ENCODE measurements around the gene AVL9.
"Not testable (repeated sequence)": the region's sequence is repeated elsewhere in the genome, so short reads cannot be mapped to it uniquely, and the experiment has no call there.

The AVL9 gene

GRCh38 chr7:32495298-32496051 lies at the start of gene AVL9:
TSS of gene AVL9 (plus strand) at chr7:32495489. CDS start at chr7:32495710, 221 bp downstream.
- WGBS (ENCODE audit: insufficient coverage, insufficient read length), result no CpG with 5 or more reads among the region's 67 CpGs
- peak; percentile 75 for DNase-seq (ENCODE audit: low read depth, low spot score)
- Histone ChIP-seq H3K27ac (ENCODE audit: low read length) (no peak within 1 kb of the TSS), H3K4me3 (ENCODE audit: low read length) (peak within 1 kb of the TSS; percentile 100), H3K36me3 (ENCODE audit: control insufficient read depth, insufficient read depth, low read length) (no peaks in the 10 kb centered on the region), H3K9me3 (ENCODE audit: control insufficient read depth, insufficient read depth, low read length) (no peaks in the 10 kb centered on the region), H3K27me3 (ENCODE audit: control insufficient read depth, insufficient read depth, low read length) (no peaks in the 10 kb centered on the region), H3K4me1 (ENCODE audit: control insufficient read depth, insufficient read depth, low read length) (no peaks in the 10 kb centered on the region)

DNA sequence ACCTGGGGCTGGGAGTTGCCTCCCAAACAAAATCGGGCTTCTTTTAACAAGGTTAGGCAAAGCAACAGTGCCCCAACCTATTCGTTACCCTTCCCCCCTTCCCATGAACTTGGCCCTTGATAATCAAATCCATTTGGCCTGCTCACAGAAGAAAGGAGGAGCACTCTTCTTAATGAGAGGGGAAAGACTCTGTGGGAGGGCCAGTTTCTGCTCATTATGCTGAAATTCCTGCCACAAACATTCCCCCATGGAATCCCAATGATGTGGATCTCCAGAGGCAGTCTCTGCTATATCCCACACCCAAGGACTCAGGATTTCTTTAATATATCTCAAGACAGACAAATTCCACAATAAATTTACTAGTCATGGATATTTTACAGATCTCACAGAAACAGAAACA lies 48.1 kb upstream of the AVL9 start:
- Histone ChIP-seq H3K9me3 (ENCODE audit: control insufficient read depth, insufficient read depth, low read length) (no peaks in the 10 kb centered on the region), H3K36me3 (ENCODE audit: control insufficient read depth, insufficient read depth, low read length) (no peaks in the 10 kb centered on the region), H3K4me3 (ENCODE audit: low read length) (no peak overlapping the region), H3K27me3 (ENCODE audit: control insufficient read depth, insufficient read depth, low read length) (no peaks in the 10 kb centered on the region), H3K27ac (ENCODE audit: low read length) (no peak overlapping the region), H3K4me1 (ENCODE audit: control insufficient read depth, insufficient read depth, low read length) (no peaks in the 10 kb centered on the region)
- no CpG with 5 or more reads among the region's 2 CpGs for WGBS (ENCODE audit: insufficient coverage, insufficient read length)
- no peak for DNase-seq (ENCODE audit: low read depth, low spot score)

GRCh38 chr7:32453341-32454011 lies 41.8 kb upstream of the AVL9 start:
- WGBS (ENCODE audit: insufficient coverage, insufficient read length), result no CpG with 5 or more reads among the region's 8 CpGs
- Histone ChIP-seq H3K4me1 (ENCODE audit: control insufficient read depth, insufficient read depth, low read length) (no peaks in the 10 kb centered on the region), H3K27me3 (ENCODE audit: control insufficient read depth, insufficient read depth, low read length) (no peaks in the 10 kb centered on the region), H3K9me3 (ENCODE audit: control insufficient read depth, insufficient read depth, low read length) (no peaks in the 10 kb centered on the region; the same call in 1 of the 2 replicates), H3K27ac (ENCODE audit: low read length) (no peak overlapping the region), H3K4me3 (ENCODE audit: low read length) (no peak overlapping the region), H3K36me3 (ENCODE audit: control insufficient read depth, insufficient read depth, low read length) (no peaks in the 10 kb centered on the region; the same call in 1 of the 2 replicates)
- DNase-seq (ENCODE audit: low read depth, low spot score), result no peak

- H3K9me3 ChIP-seq (ENCODE audit: control insufficient read depth, insufficient read depth, low read length), result no peaks in the 10 kb centered on the region; the same call in 1 of the 2 replicates
- no peak for DNase-seq (ENCODE audit: low read depth, low spot score)
- WGBS (ENCODE audit: insufficient coverage, insufficient read length), result no CpG with 5 or more reads among the region's 3 CpGs
Observed at GRCh38 chr7:32458025-32458424, 37.3 kb upstream of the AVL9 start.

GRCh38 chr7:32459788-32460187 lies 35.5 kb upstream of the AVL9 start:
- DNase-seq (ENCODE audit: low read depth, low spot score), result no peak
- peaks cover 1% of the 10 kb centered on the region; the same call in 1 of the 2 replicates for H3K4me1 ChIP-seq (ENCODE audit: control insufficient read depth, insufficient read depth, low read length)
- no peak overlapping the region for H3K4me3 ChIP-seq (ENCODE audit: low read length)
- no CpG with 5 or more reads among the region's 2 CpGs for WGBS (ENCODE audit: insufficient coverage, insufficient read length)
- H3K36me3 ChIP-seq (ENCODE audit: control insufficient read depth, insufficient read depth, low read length), result no peaks in the 10 kb centered on the region; the same call in 1 of the 2 replicates
- H3K9me3 ChIP-seq (ENCODE audit: control insufficient read depth, insufficient read depth, low read length), result no peaks in the 10 kb centered on the region; the same call in 1 of the 2 replicates
- no peak overlapping the region for H3K27ac ChIP-seq (ENCODE audit: low read length)
- no peaks in the 10 kb centered on the region for H3K27me3 ChIP-seq (ENCODE audit: control insufficient read depth, insufficient read depth, low read length)

More at GRCh38 chr7:32458025-32458424, 37.3 kb upstream of the AVL9 start:
- H3K27me3 ChIP-seq (ENCODE audit: control insufficient read depth, insufficient read depth, low read length), result no peaks in the 10 kb centered on the region
- no peak overlapping the region for H3K4me3 ChIP-seq (ENCODE audit: low read length)
- no peak overlapping the region for H3K27ac ChIP-seq (ENCODE audit: low read length)
- H3K4me1 ChIP-seq (ENCODE audit: control insufficient read depth, insufficient read depth, low read length), result no peaks in the 10 kb centered on the region
- no peaks in the 10 kb centered on the region; the same call in 1 of the 2 replicates for H3K36me3 ChIP-seq (ENCODE audit: control insufficient read depth, insufficient read depth, low read length)

GRCh38 chr7:32461484-32461883 lies 33.8 kb upstream of the AVL9 start:
- peaks cover 1% of the 10 kb centered on the region; the same call in 1 of the 2 replicates for H3K4me1 ChIP-seq (ENCODE audit: control insufficient read depth, insufficient read depth, low read length)
- no CpG with 5 or more reads among the region's 2 CpGs for WGBS (ENCODE audit: insufficient coverage, insufficient read length)

GRCh38 chr7:32462451-32462850 lies 32.8 kb upstream of the AVL9 start:
- H3K4me3 ChIP-seq (ENCODE audit: low read length), result no peak overlapping the region
- no peaks in the 10 kb centered on the region for H3K9me3 ChIP-seq (ENCODE audit: control insufficient read depth, insufficient read depth, low read length)
- H3K27me3 ChIP-seq (ENCODE audit: control insufficient read depth, insufficient read depth, low read length), result no peaks in the 10 kb centered on the region
- no peak overlapping the region for H3K27ac ChIP-seq (ENCODE audit: low read length)
- no peak for DNase-seq (ENCODE audit: low read depth, low spot score)
- H3K36me3 ChIP-seq (ENCODE audit: control insufficient read depth, insufficient read depth, low read length), result no peaks in the 10 kb centered on the region
- peaks cover 1% of the 10 kb centered on the region; the same call in 1 of the 2 replicates for H3K4me1 ChIP-seq (ENCODE audit: control insufficient read depth, insufficient read depth, low read length)

More at GRCh38 chr7:32461484-32461883, 33.8 kb upstream of the AVL9 start:
- Histone ChIP-seq H3K36me3 (ENCODE audit: control insufficient read depth, insufficient read depth, low read length) (no peaks in the 10 kb centered on the region; the same call in 1 of the 2 replicates), H3K27ac (ENCODE audit: low read length) (no peak overlapping the region), H3K4me3 (ENCODE audit: low read length) (no peak overlapping the region), H3K9me3 (ENCODE audit: control insufficient read depth, insufficient read depth, low read length) (no peaks in the 10 kb centered on the region; the same call in 1 of the 2 replicates), H3K27me3 (ENCODE audit: control insufficient read depth, insufficient read depth, low read length) (no peaks in the 10 kb centered on the region)
- DNase-seq (ENCODE audit: low read depth, low spot score), result no peak

GRCh38 chr7:32462977-32463376 lies 32.3 kb upstream of the AVL9 start:
- H3K9me3 ChIP-seq (ENCODE audit: control insufficient read depth, insufficient read depth, low read length), result no peaks in the 10 kb centered on the region
- no peaks in the 10 kb centered on the region for H3K27me3 ChIP-seq (ENCODE audit: control insufficient read depth, insufficient read depth, low read length)
- no peak for DNase-seq (ENCODE audit: low read depth, low spot score)
- no CpG with 5 or more reads among the region's 1 CpG for WGBS (ENCODE audit: insufficient coverage, insufficient read length)
- H3K36me3 ChIP-seq (ENCODE audit: control insufficient read depth, insufficient read depth, low read length), result no peaks in the 10 kb centered on the region
- no peak overlapping the region for H3K27ac ChIP-seq (ENCODE audit: low read length)
- peaks cover 1% of the 10 kb centered on the region; the same call in 1 of the 2 replicates for H3K4me1 ChIP-seq (ENCODE audit: control insufficient read depth, insufficient read depth, low read length)
- no peak overlapping the region for H3K4me3 ChIP-seq (ENCODE audit: low read length)

DNA sequence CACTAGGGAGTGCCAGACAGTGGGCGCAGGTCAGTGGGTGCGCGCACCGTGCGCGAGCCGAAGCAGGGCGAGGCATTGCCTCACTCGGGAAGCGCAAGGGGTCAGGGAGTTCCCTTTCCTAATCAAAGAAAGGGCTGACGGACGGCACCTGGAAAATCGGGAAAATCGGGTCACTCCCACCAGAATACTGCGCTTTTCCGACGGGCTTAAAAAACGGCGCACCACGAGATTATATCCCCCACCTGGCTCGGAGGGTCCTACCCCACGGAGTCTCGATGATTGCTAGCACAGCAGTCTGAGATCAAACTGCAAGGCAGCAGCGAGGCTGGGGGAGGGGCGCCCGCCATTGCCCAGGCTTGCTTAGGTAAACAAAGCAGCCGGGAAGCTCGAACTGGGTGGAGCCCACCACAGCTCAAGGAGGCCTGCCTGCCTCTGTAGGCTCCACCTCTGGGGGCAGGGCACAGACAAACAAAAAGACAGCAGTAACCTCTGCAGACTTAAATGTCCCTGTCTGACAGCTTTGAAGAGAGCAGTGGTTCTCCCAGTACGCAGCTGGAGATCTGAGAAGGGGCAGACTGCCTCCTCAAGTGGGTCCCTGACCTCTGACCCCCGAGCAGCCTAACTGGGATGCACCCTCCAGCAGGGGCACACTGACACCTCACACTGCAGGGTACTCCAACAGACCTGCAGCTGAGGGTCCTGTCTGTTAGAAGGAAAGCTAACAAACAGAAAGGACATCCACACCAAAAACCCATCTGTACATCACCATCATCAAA lies 30.5 kb upstream of the AVL9 start:
- not testable (repeated sequence) for H3K9me3 ChIP-seq (ENCODE audit: control insufficient read depth, insufficient read depth, low read length); H3K36me3 ChIP-seq (ENCODE audit: control insufficient read depth, insufficient read depth, low read length); H3K27me3 ChIP-seq (ENCODE audit: control insufficient read depth, insufficient read depth, low read length); H3K4me1 ChIP-seq (ENCODE audit: control insufficient read depth, insufficient read depth, low read length); H3K27ac ChIP-seq (ENCODE audit: low read length); DNase-seq (ENCODE audit: low read depth, low spot score)
- H3K4me3 ChIP-seq (ENCODE audit: low read length), result peak overlapping the region; percentile 37; the same call in 1 of the 2 replicates
- WGBS (ENCODE audit: insufficient coverage, insufficient read length), result no CpG with 5 or more reads among the region's 30 CpGs

DNA sequence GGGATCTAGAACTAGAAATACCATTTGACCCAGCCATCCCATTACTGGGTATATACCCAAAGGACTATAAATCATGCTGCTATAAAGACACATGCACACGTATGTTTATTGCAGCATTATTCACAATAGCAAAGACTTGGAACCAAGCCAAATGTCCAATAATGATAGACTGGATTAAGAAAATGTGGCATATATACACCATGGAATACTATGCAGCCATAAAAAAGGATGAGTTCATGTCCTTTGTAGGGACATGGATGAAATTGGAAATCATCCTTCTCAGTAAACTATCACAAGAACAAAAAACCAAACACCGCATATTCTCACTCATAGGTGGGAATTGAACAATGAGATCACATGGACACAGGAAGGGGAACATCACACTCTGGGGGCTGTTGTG lies 25.3 kb upstream of the AVL9 start:
- H3K27ac ChIP-seq (ENCODE audit: low read length); H3K9me3 ChIP-seq (ENCODE audit: control insufficient read depth, insufficient read depth, low read length); H3K4me3 ChIP-seq (ENCODE audit: low read length); H3K27me3 ChIP-seq (ENCODE audit: control insufficient read depth, insufficient read depth, low read length); H3K36me3 ChIP-seq (ENCODE audit: control insufficient read depth, insufficient read depth, low read length); DNase-seq (ENCODE audit: low read depth, low spot score); H3K4me1 ChIP-seq (ENCODE audit: control insufficient read depth, insufficient read depth, low read length): not testable (repeated sequence)
- WGBS (ENCODE audit: insufficient coverage, insufficient read length), result no CpG with 5 or more reads among the region's 2 CpGs
